GM23338 (cell line): Measurements from ENCODE around the gene APOBEC3B.

Experiments used
- EZH2phosphoT487 ChIP-seq: fragments of 200-600 bp; sonication (generic); IDR thresholded peaks from one replicate; pipeline ENCODE4 v1.8.1; 2018; ENCODE audit warnings: antibody characterized with exemption; ENCODE audit not compliant: unreplicated experiment
- JUNB ChIP-seq: IDR thresholded peaks from one replicate; pipeline ENCODE4 v1.6.1; 2016; ENCODE audit warnings: antibody characterized with exemption; ENCODE audit not compliant: unreplicated experiment
- POLR2AphosphoS5 ChIP-seq: IDR thresholded peaks from 2 replicates; pipeline ENCODE4 v1.6.1; 2016; ENCODE audit warnings: antibody characterized with exemption, low read depth
- TF ChIP-seq, protein P1 (sequence below), 2 experiments: fragments of 200-600 bp in 1 of 2; sonication (generic) in 1 of 2; conservative IDR thresholded peaks; 2 replicates each; pipeline versions ENCODE4 v1.5.1 to v1.6.1; 2016 to 2017; ENCODE audit warnings: antibody characterized with exemption in 2 of 2, low read depth in 2 of 2, mild to moderate bottlenecking in 2 of 2, moderate library complexity in 1 of 2

DNA sequence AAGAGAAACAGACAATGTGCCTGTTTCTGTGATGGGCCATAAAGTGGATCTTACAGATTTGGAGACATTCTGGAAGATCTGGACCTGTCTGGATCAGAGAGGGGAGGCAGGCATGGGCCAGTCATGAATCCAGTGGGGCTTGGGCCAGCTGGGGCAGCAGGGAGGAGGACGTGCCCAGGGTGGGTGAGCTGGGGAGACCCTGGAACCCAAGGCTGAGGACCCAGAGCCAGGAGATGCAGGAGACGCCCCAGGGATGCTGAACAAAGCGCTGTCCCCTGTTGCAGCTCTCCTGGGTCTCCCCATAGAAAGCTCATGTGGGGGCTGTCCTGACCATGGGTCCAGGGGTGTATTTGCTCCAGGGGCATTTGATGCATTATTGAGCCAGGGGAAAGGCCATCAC lies 26.2 kb upstream of the APOBEC3B start:
- TF ChIP-seq POLR2AphosphoS5 (no peak), EZH2phosphoT487 (no peak), JUNB (no peak)
- TF ChIP-seq, protein P1, sequence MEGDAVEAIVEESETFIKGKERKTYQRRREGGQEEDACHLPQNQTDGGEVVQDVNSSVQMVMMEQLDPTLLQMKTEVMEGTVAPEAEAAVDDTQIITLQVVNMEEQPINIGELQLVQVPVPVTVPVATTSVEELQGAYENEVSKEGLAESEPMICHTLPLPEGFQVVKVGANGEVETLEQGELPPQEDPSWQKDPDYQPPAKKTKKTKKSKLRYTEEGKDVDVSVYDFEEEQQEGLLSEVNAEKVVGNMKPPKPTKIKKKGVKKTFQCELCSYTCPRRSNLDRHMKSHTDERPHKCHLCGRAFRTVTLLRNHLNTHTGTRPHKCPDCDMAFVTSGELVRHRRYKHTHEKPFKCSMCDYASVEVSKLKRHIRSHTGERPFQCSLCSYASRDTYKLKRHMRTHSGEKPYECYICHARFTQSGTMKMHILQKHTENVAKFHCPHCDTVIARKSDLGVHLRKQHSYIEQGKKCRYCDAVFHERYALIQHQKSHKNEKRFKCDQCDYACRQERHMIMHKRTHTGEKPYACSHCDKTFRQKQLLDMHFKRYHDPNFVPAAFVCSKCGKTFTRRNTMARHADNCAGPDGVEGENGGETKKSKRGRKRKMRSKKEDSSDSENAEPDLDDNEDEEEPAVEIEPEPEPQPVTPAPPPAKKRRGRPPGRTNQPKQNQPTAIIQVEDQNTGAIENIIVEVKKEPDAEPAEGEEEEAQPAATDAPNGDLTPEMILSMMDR (conservative IDR thresholded peaks at IDR 0.05; ENCODE audit: low read depth in 2 of 2), result no peak
